ENCODE measurements around the gene PRAMEF1. TPM values are rescaled to one million over a fixed set of nuclear protein-coding genes. Genes with fewer than 3 reads are reported as not detected.
A peak's percentile ranks its signal among the peaks of the same experiment; 100 is the strongest.

Gene PRAMEF1
- total and polyA plus RNA-seq, 2 of the 8 experiments (the other 6 are each of a cell fraction or from before 2014, with no cell fraction given) = not detected

DNA sequence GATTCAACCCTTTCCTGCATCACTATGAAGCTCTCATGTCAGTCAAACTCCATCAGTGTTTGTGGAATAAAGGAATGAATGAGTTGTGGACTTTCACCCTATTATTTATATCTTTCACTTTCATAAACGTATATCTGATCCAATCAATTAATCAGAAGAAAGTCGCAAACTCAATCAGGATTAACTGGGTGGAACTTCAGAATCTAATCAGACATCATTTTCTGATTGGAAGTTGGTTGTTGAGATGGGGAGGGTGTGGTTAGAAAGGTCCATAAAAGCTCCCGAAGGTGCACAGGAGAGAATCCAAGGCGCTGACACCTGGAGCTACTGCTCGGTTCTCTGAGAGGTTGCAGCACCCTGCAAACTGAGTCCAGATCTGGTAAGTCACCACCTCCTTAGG, 17.8 kb upstream of the PRAMEF1 start, which contains the start of gene PRAMEF12:
TSS of gene PRAMEF12 (plus strand) at position 301 of the 400 bp plus-strand sequence. CDS start 1,130 bp downstream, outside the sequence.
- no peaks in the 10 kb centered on the region for H3K79me1 ChIP-seq (ENCODE audit: low read depth, low read length)
- H2BK15ac ChIP-seq (ENCODE audit: low read length) = 0 out of 2 replicates have a peak within 1 kb of the TSS, but pooled peaks have one; percentile 46
- H3K9me3 ChIP-seq (ENCODE audit: insufficient read depth in 2 of 2, low read depth in 1 of 2, low read length in 1 of 2) = no peaks in the 10 kb centered on the region
- no peak within 1 kb of the TSS for H2BK120ac ChIP-seq (replicated peaks; ENCODE audit: low read depth, low read length)
- no peak within 1 kb of the TSS for H3K56ac ChIP-seq (replicated peaks; ENCODE audit: insufficient read length, low read depth, low read length)
- FAIRE-seq = no peak
- TF ChIP-seq POLR2A (IDR thresholded peaks at IDR 0.05; ENCODE audit: control extremely low read depth in 1 of 2, low read depth in 2 of 2, low read length in 2 of 2) = no peak
- no peak within 1 kb of the TSS for H3K27ac ChIP-seq (ENCODE audit: low read depth, low read length)
- H3K27me3 ChIP-seq (replicated peaks in 1 of 4; ENCODE audit: control insufficient read depth in 3 of 4, extremely low read depth in 1 of 4, insufficient read depth in 3 of 4, low read length in 3 of 4) = no peaks in the 10 kb centered on the region
- H4K5ac ChIP-seq (ENCODE audit: insufficient read length, low read depth, low read length) = no peak within 1 kb of the TSS
- H2AK5ac ChIP-seq (ENCODE audit: low read depth, low read length) = no peak within 1 kb of the TSS
- DNase-seq (ENCODE audit: low read depth in 1 of 2, low spot score in 2 of 2) = no peak
- no peak within 1 kb of the TSS for H3K9ac ChIP-seq (replicated peaks in 1 of 4; ENCODE audit: extremely low read depth in 1 of 4, low read depth in 3 of 4, low read length in 3 of 4)
- POLR2A ChIA-PET (ENCODE audit: partially characterized antibody) = no interaction called here
- no peak within 1 kb of the TSS for H4K8ac ChIP-seq (ENCODE audit: extremely low read depth, insufficient read depth, low read length)
- H2BK12ac ChIP-seq (ENCODE audit: low read depth, low read length) = no peak within 1 kb of the TSS
- H3K4me3 ChIP-seq (ENCODE audit: extremely low read depth in 1 of 4, insufficient read depth in 2 of 4, low read depth in 3 of 4, low read length in 4 of 4) = no peak within 1 kb of the TSS
- H2BK20ac ChIP-seq (ENCODE audit: low read length) = no peak within 1 kb of the TSS
- H3K14ac ChIP-seq (ENCODE audit: insufficient read length) = no peak within 1 kb of the TSS
- no peaks in the 10 kb centered on the region for H3K79me2 ChIP-seq (ENCODE audit: control insufficient read depth in 1 of 2, insufficient read depth in 2 of 2, low read length in 2 of 2)
- no peaks in the 10 kb centered on the region for H4K20me1 ChIP-seq (replicated peaks in 1 of 2; ENCODE audit: control insufficient read depth in 1 of 2, insufficient read depth in 2 of 2, low read length in 2 of 2)
- no peak within 1 kb of the TSS for H2AFZ ChIP-seq (ENCODE audit: low read length)
- no peak within 1 kb of the TSS for H3K23ac ChIP-seq (ENCODE audit: insufficient read length)
- H2BK5ac ChIP-seq (ENCODE audit: low read depth, low read length) = no peak within 1 kb of the TSS
- H3K4me2 ChIP-seq (ENCODE audit: insufficient read depth in 1 of 2, low read depth in 2 of 2, low read length in 2 of 2) = no peak within 1 kb of the TSS
- H3K23me2 ChIP-seq (ENCODE audit: low read depth, low read length) = no peaks in the 10 kb centered on the region
- H4K91ac ChIP-seq (replicated peaks; ENCODE audit: insufficient read length, low read length) = no peak within 1 kb of the TSS
- no peaks in the 10 kb centered on the region for H3K4me1 ChIP-seq (replicated peaks in 1 of 4; ENCODE audit: control insufficient read depth in 3 of 4, insufficient read depth in 4 of 4, low read length in 3 of 4)
- H3K36me3 ChIP-seq (ENCODE audit: control insufficient read depth in 2 of 4, insufficient read depth in 4 of 4, low read length in 3 of 4) = no peaks in the 10 kb centered on the region; a peak in 1 of 8 replicates
- H3K18ac ChIP-seq (ENCODE audit: extremely low read depth, low read length) = no peak within 1 kb of the TSS
- no peak within 1 kb of the TSS for H3K4ac ChIP-seq (replicated peaks; ENCODE audit: insufficient read length, low read depth, low read length)
- CTCF ChIA-PET (ENCODE audit: partially characterized antibody) = interaction anchor here (1.4 to 1.5 kb wide), 2 partner anchors 9 to 13 kb away, joined by 3 read pairs; no protein-coding TSS in a partner anchor
- WGBS, 2 experiments (ENCODE audit: extremely low coverage in 1 of 2, insufficient coverage in 1 of 2, insufficient read length in 1 of 2, insufficient replicate concordance in 2 of 2, low coverage in 1 of 2, low lambda C conversion rate in 2 of 2, missing lambda C conversion rate in 1 of 2) = 88% methylated on average over 5 of the region's 5 CpGs; no CpG with 5 or more reads in 1 of the 2 experiments
